Psoas muscle (tissue), 8 donors: Measurements from ENCODE around the gene KDM4C. TPM values are rescaled to one million over a fixed set of nuclear protein-coding genes. Genes with fewer than 3 reads are reported as not detected.

Experiments used
- ATAC-seq, 4 donors: fragments of 200-7000 bp; cut with Tn5 transposase; one replicate each; pipeline ENCODE4 v1.9.1; 2020; ENCODE audit warnings: moderate library complexity in 3 of 4, mild to moderate bottlenecking in 2 of 4
- DNase-seq, 2 donors: peaks; one replicate each; pipeline ENCODE4 v3.0.0-alpha.2; 2020
- H3K27ac ChIP-seq: fragments of 200-600 bp; one replicate; pipeline ENCODE4 v1.8.0; 2022
- H3K27me3 ChIP-seq, 3 donors: fragments of 200-600 bp in 1 of 3; one replicate each; pipeline versions ENCODE4 v1.6.1 to v1.8.0; 2013 to 2022; ENCODE audit warnings: low read length in 2 of 3, mild to moderate bottlenecking in 2 of 3, moderate library complexity in 1 of 3; ENCODE audit not compliant: insufficient read depth in 3 of 3
- H3K36me3 ChIP-seq, 2 donors: fragments of 200-600 bp in 1 of 2; one replicate each; pipeline versions ENCODE4 v1.6.1 to v1.8.0; 2013 to 2022; ENCODE audit warnings: low read depth in 1 of 2, mild to moderate bottlenecking in 1 of 2, moderate library complexity in 1 of 2; ENCODE audit not compliant: insufficient read depth in 1 of 2
- H3K4me1 ChIP-seq: fragments of 200-600 bp; one replicate; pipeline ENCODE4 v1.8.0; 2022
- H3K4me3 ChIP-seq: fragments of 200-600 bp; one replicate; pipeline ENCODE4 v1.8.0; 2022; ENCODE audit warnings: mild to moderate bottlenecking
- H3K9me3 ChIP-seq: fragments of 200-600 bp; one replicate; pipeline ENCODE4 v1.8.0; 2022
- CTCF ChIP-seq: fragments of 200-600 bp; IDR thresholded peaks from one replicate; pipeline ENCODE4 v1.8.0; 2022; ENCODE audit warnings: antibody characterized with exemption
- WGBS, 3 donors: extraction: QIAGEN DNeasy Blood & Tissue Kit; methylation state at CpG; one replicate each; pipeline versions ENCODE4 v1.1.6 to v1.1.7; 2013; 5-methylcytosine and 5-hydroxymethylcytosine counted together
- intact Hi-C, 2 donors: fragments of 100-400 bp; cut with DNase I; formaldehyde crosslinking; loops; one replicate each; pipeline versions ENCODE4 v1.11.0 to v1.14.2; 2022
- polyA plus RNA-seq, 3 donors: library from polyadenylated mRNA; stranded (reverse); fragments of 200-250 nt; gene quantifications; one replicate each; pipeline ENCODE4 v1.2.3, GENCODE V29; 2013
- total RNA-seq, 4 donors: library from RNA; stranded (reverse); fragmentation: NEBNext Ultra II Directional in 2 of 4; extraction: Animal tissue kit (Norgen Biotek cat#: 25700) in 2 of 4; gene quantifications; one replicate each; pipeline versions ENCODE4 v1.2.1 to v1.2.4, GENCODE V29; 2021 to 2023
- donor health status: healthy with polysubstance abuse.
- donor health status: DM: no; HTN: no; CAD: no; lungs with moderate emphysema.
- donor health status: Bipolar disorder and iron deficiency.
- donor health status: healthy.
- donor health status: DM: yes; HTN: yes; CAD: no.
- donor health status: DM: no; HTN: no; CAD: no.
- donor health status: DM: no; HTN: no; CAD: no.
- donor health status: DM: yes; HTN: yes; CAD: no.

KDM4C gene
- total and polyA plus RNA-seq, 7 donors, result 2.7 to 13.0 (median 10.1) TPM

GRCh38 chr9:6782981-6783380 lies 25.2 kb downstream of the KDM4C start:
- DNase-seq (no peak), ATAC-seq (no peak)
- no peaks in the 10 kb centered on the region for H3K27me3 ChIP-seq
- WGBS, 3 donors, result 80 to 88% (median 84%) methylated on average over 3 of the region's 3 CpGs
- no peaks in the 10 kb centered on the region for H3K36me3 ChIP-seq
- H3K4me3 ChIP-seq, result no peak overlapping the region
- intact Hi-C loops, result no loop called here
- no peak for TF ChIP-seq CTCF
- no peaks in the 10 kb centered on the region for H3K9me3 ChIP-seq
- H3K27ac ChIP-seq, result no peak overlapping the region
- H3K4me1 ChIP-seq, result peaks cover 60% of the 10 kb centered on the region

GRCh38 chr9:6783753-6784152 lies 26.0 kb downstream of the KDM4C start:
- H3K4me1 ChIP-seq, result peaks cover 63% of the 10 kb centered on the region
- DNase-seq, result no peak
- no peaks in the 10 kb centered on the region for H3K27me3 ChIP-seq
- H3K9me3 ChIP-seq, result no peaks in the 10 kb centered on the region
- H3K4me3 ChIP-seq, result no peak overlapping the region
- no peak for ATAC-seq
- intact Hi-C loops, result no loop called here
- 86 to 93% (median 90%) methylated on average over 1 of the region's 1 CpG for WGBS, 3 donors
- H3K36me3 ChIP-seq, result no peaks in the 10 kb centered on the region
- no peak for TF ChIP-seq CTCF
- H3K27ac ChIP-seq, result no peak overlapping the region

GRCh38 chr9:6785682-6786081 lies 27.9 kb downstream of the KDM4C start:
- ATAC-seq (no peak), DNase-seq (no peak)
- intact Hi-C loops, result no loop called here
- H3K4me1 ChIP-seq, result peaks cover 52% of the 10 kb centered on the region
- H3K9me3 ChIP-seq, result no peaks in the 10 kb centered on the region
- H3K27ac ChIP-seq, result no peak overlapping the region
- 68 to 81% (median 80%) methylated on average over 1 of the region's 1 CpG for WGBS, 3 donors
- TF ChIP-seq CTCF, result no peak
- no peak overlapping the region for H3K4me3 ChIP-seq
- H3K27me3 ChIP-seq, result no peaks in the 10 kb centered on the region
- no peaks in the 10 kb centered on the region for H3K36me3 ChIP-seq

GRCh38 chr9:6787793-6788161 lies 30.0 kb downstream of the KDM4C start:
- TF ChIP-seq CTCF, result no peak
- no peaks in the 10 kb centered on the region for H3K36me3 ChIP-seq
- WGBS, 3 donors, result 84 to 86% (median 84%) methylated on average over 3 of the region's 3 CpGs
- intact Hi-C loops, result no loop called here
- H3K4me3 ChIP-seq, result no peak overlapping the region
- no peaks in the 10 kb centered on the region for H3K27me3 ChIP-seq
- DNase-seq (no peak), ATAC-seq (no peak)
- peak overlapping the region; percentile 39 for H3K27ac ChIP-seq
- H3K4me1 ChIP-seq, result peaks cover 37% of the 10 kb centered on the region
- no peaks in the 10 kb centered on the region for H3K9me3 ChIP-seq
